ENCODE results near the gene CPEB1. TPM values are rescaled to one million over a fixed set of nuclear protein-coding genes. Genes with fewer than 3 reads are reported as not detected.

CPEB1 gene
- total and polyA plus RNA-seq, 9 donors, result 5.4 to 28.9 (median 10.5) TPM

- Histone ChIP-seq H3K27ac (no peak overlapping the region), H3K4me1 (ENCODE audit: insufficient read depth) (peaks cover 3% of the 10 kb centered on the region), H3K9me3 (no peaks in the 10 kb centered on the region), H3K36me3 (no peaks in the 10 kb centered on the region), H3K27me3 (no peaks in the 10 kb centered on the region), H3K4me3 (no peak overlapping the region)
- intact Hi-C loops (cut with DNase I), result no loop called here
- TF ChIP-seq EP300 (IDR thresholded peaks at IDR 0.05) (no peak), POLR2A (IDR thresholded peaks at IDR 0.05) (no peak)
- TF ChIP-seq, protein P1, sequence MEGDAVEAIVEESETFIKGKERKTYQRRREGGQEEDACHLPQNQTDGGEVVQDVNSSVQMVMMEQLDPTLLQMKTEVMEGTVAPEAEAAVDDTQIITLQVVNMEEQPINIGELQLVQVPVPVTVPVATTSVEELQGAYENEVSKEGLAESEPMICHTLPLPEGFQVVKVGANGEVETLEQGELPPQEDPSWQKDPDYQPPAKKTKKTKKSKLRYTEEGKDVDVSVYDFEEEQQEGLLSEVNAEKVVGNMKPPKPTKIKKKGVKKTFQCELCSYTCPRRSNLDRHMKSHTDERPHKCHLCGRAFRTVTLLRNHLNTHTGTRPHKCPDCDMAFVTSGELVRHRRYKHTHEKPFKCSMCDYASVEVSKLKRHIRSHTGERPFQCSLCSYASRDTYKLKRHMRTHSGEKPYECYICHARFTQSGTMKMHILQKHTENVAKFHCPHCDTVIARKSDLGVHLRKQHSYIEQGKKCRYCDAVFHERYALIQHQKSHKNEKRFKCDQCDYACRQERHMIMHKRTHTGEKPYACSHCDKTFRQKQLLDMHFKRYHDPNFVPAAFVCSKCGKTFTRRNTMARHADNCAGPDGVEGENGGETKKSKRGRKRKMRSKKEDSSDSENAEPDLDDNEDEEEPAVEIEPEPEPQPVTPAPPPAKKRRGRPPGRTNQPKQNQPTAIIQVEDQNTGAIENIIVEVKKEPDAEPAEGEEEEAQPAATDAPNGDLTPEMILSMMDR (IDR thresholded peaks at IDR 0.05), result no peak
- DNase-seq, result no peak
- 73 to 80% (median 74%) methylated on average over 3 of the region's 3 CpGs for WGBS, 3 donors
Observed at GRCh38 chr15:82575335-82575734, 71.8 kb downstream of the CPEB1 start.

DNA sequence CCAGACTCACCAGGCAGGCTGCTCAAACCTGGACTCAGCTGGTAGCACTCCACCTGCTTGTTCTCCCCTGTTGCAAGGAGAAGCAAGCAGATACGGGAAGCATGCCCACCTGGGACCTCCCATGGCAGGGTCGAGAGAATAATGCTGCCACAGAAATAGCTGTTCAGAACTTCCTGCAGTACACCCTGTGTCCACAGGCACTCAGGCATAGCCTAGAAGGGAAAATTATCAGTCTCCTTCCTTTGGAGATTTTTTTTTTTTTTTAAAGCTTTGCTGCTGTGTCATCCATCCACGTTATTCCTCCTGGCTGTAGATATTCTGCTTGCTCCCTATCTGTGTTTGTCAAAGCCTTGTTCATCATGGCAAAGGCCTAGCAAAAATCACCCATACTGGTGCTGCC lies 74.2 kb downstream of the CPEB1 start:
- H3K27ac ChIP-seq, result peak overlapping the region in 1 of 2 donors; percentile 69
- TF ChIP-seq POLR2A (IDR thresholded peaks at IDR 0.05) (no peak), EP300 (IDR thresholded peaks at IDR 0.05) (no peak)
- TF ChIP-seq, protein P1 (IDR thresholded peaks at IDR 0.05), result no peak
- no peak overlapping the region for H3K4me3 ChIP-seq
- no peaks in the 10 kb centered on the region for H3K27me3 ChIP-seq
- H3K36me3 ChIP-seq, result no peaks in the 10 kb centered on the region
- no peak for DNase-seq
- intact Hi-C loops (cut with DNase I), result no loop called here
- WGBS, 3 donors, result 55 to 65% (median 62%) methylated on average over 3 of the region's 3 CpGs
- peaks cover 3% of the 10 kb centered on the region for H3K4me1 ChIP-seq (ENCODE audit: insufficient read depth)
- no peaks in the 10 kb centered on the region for H3K9me3 ChIP-seq

GRCh38 chr15:82572311-82572710 lies 74.9 kb downstream of the CPEB1 start:
- peak overlapping the region in 1 of 2 donors; percentile 69 for H3K27ac ChIP-seq
- WGBS, 3 donors, result 38 to 54% (median 52%) methylated on average over 5 of the region's 5 CpGs
- peak in 3 of 5 donors; percentile 11 to 32 (median 20) for DNase-seq

GRCh38 chr15:82571722-82572222 lies 75.4 kb downstream of the CPEB1 start:
- H3K27ac ChIP-seq, result peak overlapping the region in 1 of 2 donors; percentile 69
- peak overlapping the region; percentile 39 for H3K4me3 ChIP-seq
- no peaks in the 10 kb centered on the region for H3K36me3 ChIP-seq
- DNase-seq, result peak; percentile 71 to 76 (median 74)
- intact Hi-C loops (cut with DNase I), result no loop called here
- H3K4me1 ChIP-seq (ENCODE audit: insufficient read depth), result peaks cover 3% of the 10 kb centered on the region
- no peaks in the 10 kb centered on the region for H3K9me3 ChIP-seq
- TF ChIP-seq EP300 (IDR thresholded peaks at IDR 0.05) (no peak), POLR2A (IDR thresholded peaks at IDR 0.05) (peak; percentile 22)
- 0 to 2% (median 0%) methylated on average over 14 to 17 of the region's 17 CpGs for WGBS, 3 donors
- no peaks in the 10 kb centered on the region for H3K27me3 ChIP-seq

More at GRCh38 chr15:82572311-82572710, 74.9 kb downstream of the CPEB1 start:
- Histone ChIP-seq H3K36me3 (no peaks in the 10 kb centered on the region), H3K4me1 (ENCODE audit: insufficient read depth) (peaks cover 3% of the 10 kb centered on the region), H3K27me3 (no peaks in the 10 kb centered on the region), H3K4me3 (no peak overlapping the region), H3K9me3 (no peaks in the 10 kb centered on the region)
- TF ChIP-seq EP300 (IDR thresholded peaks at IDR 0.05) (no peak), POLR2A (IDR thresholded peaks at IDR 0.05) (no peak)
- TF ChIP-seq, protein P1 (IDR thresholded peaks at IDR 0.05), result no peak
- intact Hi-C loops (cut with DNase I), result no loop called here

DNA sequence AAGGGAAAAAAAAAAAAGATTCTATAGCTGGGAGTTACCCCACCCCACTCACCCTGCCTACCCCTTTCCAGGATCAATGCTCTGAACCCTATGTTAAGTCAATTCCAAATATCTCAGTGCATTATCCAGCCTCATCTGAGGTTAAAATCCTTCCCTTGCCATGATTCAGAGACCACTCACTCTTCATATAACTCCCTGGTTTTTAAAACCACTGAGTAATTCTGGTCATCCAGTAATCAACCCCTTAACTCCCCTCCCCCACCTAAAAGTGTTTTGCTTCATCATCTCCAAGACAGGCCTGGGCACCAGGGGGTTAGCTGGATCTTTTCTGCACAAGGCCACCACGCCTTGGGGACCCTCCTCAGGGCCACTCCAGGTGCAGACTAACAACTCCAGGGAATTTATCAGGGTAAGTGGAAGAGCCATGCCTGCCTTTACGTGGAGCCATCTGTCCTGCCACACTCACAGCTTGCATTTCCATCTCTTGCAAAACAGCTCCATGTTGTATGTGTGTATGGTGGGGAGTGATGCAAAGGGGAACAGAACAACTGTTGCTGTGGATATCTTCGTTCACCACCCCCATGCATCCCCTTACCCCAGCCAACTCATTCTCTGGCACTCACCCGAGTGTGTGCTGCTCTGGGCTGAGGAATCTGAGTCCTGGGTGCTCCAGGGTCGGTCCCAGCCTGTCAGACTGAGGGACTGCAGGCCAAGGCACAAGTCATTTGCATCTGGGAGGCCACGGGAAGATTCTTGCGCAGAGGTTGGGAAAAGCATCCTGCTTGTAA lies 76.2 kb downstream of the CPEB1 start:
- peak in 2 of 5 donors; percentile 12 to 37 for DNase-seq
- Histone ChIP-seq H3K4me1 (ENCODE audit: insufficient read depth) (peaks cover 3% of the 10 kb centered on the region), H3K27ac (peak overlapping the region in 1 of 2 donors; percentile 69), H3K9me3 (no peaks in the 10 kb centered on the region), H3K27me3 (no peaks in the 10 kb centered on the region), H3K36me3 (no peaks in the 10 kb centered on the region), H3K4me3 (peak overlapping the region; percentile 39)
- intact Hi-C loops (cut with DNase I), result no loop called here
- 33 to 44% (median 44%) methylated on average over 7 of the region's 7 CpGs for WGBS, 3 donors
- no peak for TF ChIP-seq EP300 (IDR thresholded peaks at IDR 0.05)
- TF ChIP-seq, protein P1 (IDR thresholded peaks at IDR 0.05), result no peak
- no peak for TF ChIP-seq POLR2A (IDR thresholded peaks at IDR 0.05)

Measured in ovary (tissue), 9 donors.